ENCODE results near the gene FHIT.
A peak's percentile ranks its signal among the peaks of the same experiment; 100 is the strongest.

FHIT gene

DNA sequence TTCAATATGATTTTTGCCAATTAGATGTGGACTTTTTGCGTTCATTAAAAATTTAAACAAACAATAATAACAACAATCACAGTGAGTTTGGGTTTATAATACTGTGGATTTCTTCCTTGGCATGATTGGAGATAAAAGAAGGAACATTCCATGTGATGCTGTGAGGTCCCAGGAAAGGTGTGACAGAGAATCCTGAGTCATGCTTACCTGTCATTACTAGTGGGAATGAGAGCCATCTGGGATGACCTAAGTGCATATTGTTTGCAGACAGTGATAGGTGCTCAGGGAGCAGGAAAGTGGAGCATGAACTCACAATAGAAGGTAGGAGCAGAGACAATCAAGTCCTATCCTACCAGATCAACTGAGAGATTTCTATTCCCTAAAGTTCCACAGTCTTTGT is 1434.9 kb downstream of the FHIT start:
- Histone ChIP-seq H2AFZ (ENCODE audit: low read depth, low read length, severe bottlenecking) (no peak overlapping the region), H4K20me1 (ENCODE audit: low read depth, low read length) (no peaks in the 10 kb centered on the region), H3K4me2 (ENCODE audit: low read depth, low read length, poor library complexity, severe bottlenecking) (no peak overlapping the region), H3K79me2 (ENCODE audit: insufficient read depth, low read length) (no peaks in the 10 kb centered on the region), H3K27ac (ENCODE audit: low read depth, low read length) (no peak overlapping the region), H3F3A (ENCODE audit: insufficient read depth) (no peaks in the 10 kb centered on the region), H3K9me2 (replicated peaks; ENCODE audit: insufficient read depth, low read length) (no peaks in the 10 kb centered on the region), H3K27me3 (ENCODE audit: low read length) (no peaks in the 10 kb centered on the region), H3K36me3 (ENCODE audit: low read length) (no peaks in the 10 kb centered on the region), H3K9me3 (ENCODE audit: insufficient read depth, low read length) (no peaks in the 10 kb centered on the region), H3K4me3 (ENCODE audit: insufficient read depth, low read length, poor library complexity, severe bottlenecking) (no peak overlapping the region), H3K9ac (ENCODE audit: low read length) (no peak overlapping the region)
- TF ChIP-seq EZH2phosphoT487 (conservative IDR thresholded peaks at IDR 0.05; ENCODE audit: low read length) = no peak
- TF ChIP-seq, protein P1, sequence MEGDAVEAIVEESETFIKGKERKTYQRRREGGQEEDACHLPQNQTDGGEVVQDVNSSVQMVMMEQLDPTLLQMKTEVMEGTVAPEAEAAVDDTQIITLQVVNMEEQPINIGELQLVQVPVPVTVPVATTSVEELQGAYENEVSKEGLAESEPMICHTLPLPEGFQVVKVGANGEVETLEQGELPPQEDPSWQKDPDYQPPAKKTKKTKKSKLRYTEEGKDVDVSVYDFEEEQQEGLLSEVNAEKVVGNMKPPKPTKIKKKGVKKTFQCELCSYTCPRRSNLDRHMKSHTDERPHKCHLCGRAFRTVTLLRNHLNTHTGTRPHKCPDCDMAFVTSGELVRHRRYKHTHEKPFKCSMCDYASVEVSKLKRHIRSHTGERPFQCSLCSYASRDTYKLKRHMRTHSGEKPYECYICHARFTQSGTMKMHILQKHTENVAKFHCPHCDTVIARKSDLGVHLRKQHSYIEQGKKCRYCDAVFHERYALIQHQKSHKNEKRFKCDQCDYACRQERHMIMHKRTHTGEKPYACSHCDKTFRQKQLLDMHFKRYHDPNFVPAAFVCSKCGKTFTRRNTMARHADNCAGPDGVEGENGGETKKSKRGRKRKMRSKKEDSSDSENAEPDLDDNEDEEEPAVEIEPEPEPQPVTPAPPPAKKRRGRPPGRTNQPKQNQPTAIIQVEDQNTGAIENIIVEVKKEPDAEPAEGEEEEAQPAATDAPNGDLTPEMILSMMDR (IDR thresholded peaks at IDR 0.05; ENCODE audit: insufficient read depth, low read length, poor library complexity, severe bottlenecking) = no peak

DNA sequence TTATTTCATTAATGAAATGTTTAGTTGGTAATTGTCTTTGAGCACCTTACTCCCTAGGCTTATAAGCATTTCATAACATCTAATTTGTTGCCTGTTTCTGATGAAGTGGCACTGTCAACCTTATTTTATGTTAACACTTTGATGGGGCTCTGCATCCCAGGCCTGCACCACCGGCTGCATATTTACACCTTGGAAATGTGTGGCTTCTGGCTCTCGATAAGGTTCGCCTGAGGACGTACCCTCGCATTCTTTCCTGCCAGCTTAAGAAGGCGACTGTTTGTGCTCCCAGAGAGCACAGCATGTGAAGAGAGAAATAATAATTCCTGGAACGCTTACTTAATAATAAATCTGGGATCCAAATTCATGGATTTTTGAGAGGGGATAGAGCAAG is 1438.1 kb downstream of the FHIT start:
- no peak overlapping the region for H3K4me3 ChIP-seq (ENCODE audit: insufficient read depth, low read length, poor library complexity, severe bottlenecking)
- TF ChIP-seq EZH2phosphoT487 (conservative IDR thresholded peaks at IDR 0.05; ENCODE audit: low read length) = no peak
- TF ChIP-seq, protein P1 (IDR thresholded peaks at IDR 0.05; ENCODE audit: insufficient read depth, low read length, poor library complexity, severe bottlenecking) = no peak
- no peaks in the 10 kb centered on the region for H3K9me3 ChIP-seq (ENCODE audit: insufficient read depth, low read length)
- H3K4me2 ChIP-seq (ENCODE audit: low read depth, low read length, poor library complexity, severe bottlenecking) = no peak overlapping the region
- no peak overlapping the region for H3K9ac ChIP-seq (ENCODE audit: low read length)
- H3K27me3 ChIP-seq (ENCODE audit: low read length) = no peaks in the 10 kb centered on the region
- H3K36me3 ChIP-seq (ENCODE audit: low read length) = no peaks in the 10 kb centered on the region
- H3F3A ChIP-seq (ENCODE audit: insufficient read depth) = no peaks in the 10 kb centered on the region
- H3K79me2 ChIP-seq (ENCODE audit: insufficient read depth, low read length) = no peaks in the 10 kb centered on the region
- no peaks in the 10 kb centered on the region for H3K9me2 ChIP-seq (replicated peaks; ENCODE audit: insufficient read depth, low read length)
- H3K27ac ChIP-seq (ENCODE audit: low read depth, low read length) = no peak overlapping the region
- H2AFZ ChIP-seq (ENCODE audit: low read depth, low read length, severe bottlenecking) = no peak overlapping the region
- no peaks in the 10 kb centered on the region for H4K20me1 ChIP-seq (ENCODE audit: low read depth, low read length)

DNA sequence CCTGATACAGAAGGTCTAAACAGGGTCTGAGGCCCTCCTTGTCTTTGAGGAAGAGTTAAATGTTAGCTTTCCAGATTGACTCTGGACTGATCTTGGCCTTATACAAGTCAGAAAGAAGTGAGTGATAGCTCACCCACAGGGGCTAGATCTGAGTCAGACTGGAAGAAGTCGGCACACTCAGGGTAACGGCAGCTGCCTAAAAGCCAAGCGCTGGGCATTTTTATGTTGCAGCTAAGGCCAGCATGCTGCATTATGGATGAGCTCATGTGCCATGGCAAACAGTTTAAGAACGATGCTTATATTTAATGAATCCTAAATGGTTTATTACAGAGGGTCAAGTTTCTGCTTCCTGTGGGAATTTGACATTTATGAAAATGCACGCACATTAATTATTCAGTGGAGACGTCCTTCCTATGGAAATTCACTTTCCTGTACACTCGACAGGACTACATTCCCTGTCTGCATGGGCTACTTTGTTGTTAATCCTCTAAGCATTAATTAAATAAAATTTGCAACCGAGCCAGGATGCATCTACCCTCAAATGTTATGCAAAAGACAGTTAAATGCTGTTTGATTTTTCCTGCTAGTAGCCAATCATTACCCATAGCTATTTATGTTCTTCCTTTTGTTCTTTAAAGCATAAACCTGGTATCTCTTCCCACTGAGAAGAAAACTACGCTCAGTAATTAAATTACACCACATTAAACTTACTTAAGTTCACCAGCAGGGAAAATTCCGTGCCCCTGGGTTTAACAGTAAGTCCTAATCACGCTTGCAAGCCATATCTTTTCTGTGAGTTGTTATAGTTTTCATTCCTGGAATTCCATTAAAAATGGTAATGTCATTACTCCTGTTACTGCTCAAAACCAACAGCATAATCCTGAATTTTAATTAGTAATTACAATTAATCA is 1438.8 kb downstream of the FHIT start:
- Histone ChIP-seq H3K9me2 (replicated peaks; ENCODE audit: insufficient read depth, low read length) (no peaks in the 10 kb centered on the region), H3K4me2 (ENCODE audit: low read depth, low read length, poor library complexity, severe bottlenecking) (no peak overlapping the region), H3K79me2 (ENCODE audit: insufficient read depth, low read length) (no peaks in the 10 kb centered on the region), H3K9ac (ENCODE audit: low read length) (peak overlapping the region; percentile 38; the same call in 1 of the 2 replicates), H4K20me1 (ENCODE audit: low read depth, low read length) (no peaks in the 10 kb centered on the region), H3K36me3 (ENCODE audit: low read length) (no peaks in the 10 kb centered on the region), H3K9me3 (ENCODE audit: insufficient read depth, low read length) (no peaks in the 10 kb centered on the region), H3K27ac (ENCODE audit: low read depth, low read length) (0 out of 2 replicates have a peak overlapping the region, but pooled peaks have one; percentile 5), H3F3A (ENCODE audit: insufficient read depth) (no peaks in the 10 kb centered on the region), H3K27me3 (ENCODE audit: low read length) (no peaks in the 10 kb centered on the region), H3K4me3 (ENCODE audit: insufficient read depth, low read length, poor library complexity, severe bottlenecking) (no peak overlapping the region), H2AFZ (ENCODE audit: low read depth, low read length, severe bottlenecking) (no peak overlapping the region)
- TF ChIP-seq, protein P1 (IDR thresholded peaks at IDR 0.05; ENCODE audit: insufficient read depth, low read length, poor library complexity, severe bottlenecking) = no peak
- TF ChIP-seq EZH2phosphoT487 (conservative IDR thresholded peaks at IDR 0.05; ENCODE audit: low read length) = no peak
